GM19468 (cell line): ENCODE results near the gene ACTN4.

Experiments
- ATAC-seq: cut with Tn5 transposase; IDR thresholded peaks from one replicate; pipeline ENCODE4 v1.9.1; 2021; ENCODE audit warnings: mild to moderate bottlenecking, moderate library complexity, moderate number of reproducible peaks; ENCODE audit not compliant: unreplicated experiment; ENCODE audit errors: extremely low read depth

ACTN4 gene

DNA sequence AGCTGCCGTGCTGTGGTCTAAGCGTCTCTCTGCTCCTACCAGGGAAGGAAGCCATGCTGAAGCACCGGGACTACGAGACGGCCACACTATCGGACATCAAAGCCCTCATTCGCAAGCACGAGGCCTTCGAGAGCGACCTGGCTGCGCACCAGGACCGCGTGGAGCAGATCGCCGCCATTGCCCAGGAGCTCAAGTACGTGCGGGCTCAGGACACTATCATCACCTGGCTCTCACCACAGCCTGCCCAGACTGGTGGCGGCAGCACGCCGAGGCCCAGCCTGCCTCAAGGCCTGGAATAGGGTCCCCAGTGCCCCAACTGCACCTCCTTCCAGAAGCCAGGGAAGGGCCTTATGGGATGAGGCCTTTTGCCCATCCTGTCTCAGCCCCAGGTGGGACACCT is 74.0 kb downstream of the ACTN4 start:
- ATAC-seq, result no peak

DNA sequence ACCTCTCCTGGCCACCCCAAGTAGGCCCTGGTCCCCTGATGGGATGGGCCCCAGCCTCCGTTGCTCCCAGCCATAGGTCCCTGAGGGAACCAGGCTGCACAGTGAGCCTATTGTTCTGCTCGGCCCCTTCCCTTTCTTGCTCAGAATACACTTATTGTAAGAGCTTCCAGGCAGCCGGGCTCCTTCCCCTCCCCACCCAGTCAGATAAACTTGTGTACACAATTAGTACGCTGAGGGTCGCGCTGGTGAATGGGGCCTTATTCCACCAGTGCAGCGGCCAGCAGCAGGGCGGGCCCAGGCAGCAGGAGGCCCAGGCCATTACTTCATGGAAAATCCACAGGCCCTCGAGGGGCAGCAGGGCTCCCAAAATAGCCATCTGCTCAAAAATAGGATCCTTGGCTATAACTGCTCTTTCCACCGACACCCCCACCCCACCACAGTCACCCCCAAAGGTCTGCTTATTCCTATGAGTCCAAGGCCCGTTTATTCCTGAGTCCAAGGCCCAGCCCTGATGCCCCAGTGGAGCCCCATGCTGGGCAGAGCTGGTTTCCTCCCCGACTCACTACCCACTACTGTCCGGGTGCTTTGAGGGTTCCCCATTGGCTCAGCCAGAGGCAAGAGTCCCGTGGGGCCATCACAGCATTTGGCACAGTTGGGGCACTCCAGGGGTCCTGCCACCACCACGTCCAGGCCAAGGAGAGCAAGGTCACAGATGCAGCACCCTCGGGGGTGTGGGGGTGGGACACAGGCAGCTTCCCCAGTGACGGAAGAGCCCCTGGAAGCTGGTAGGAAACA is 74.7 kb downstream of the ACTN4 start:
- no peak for ATAC-seq

DNA sequence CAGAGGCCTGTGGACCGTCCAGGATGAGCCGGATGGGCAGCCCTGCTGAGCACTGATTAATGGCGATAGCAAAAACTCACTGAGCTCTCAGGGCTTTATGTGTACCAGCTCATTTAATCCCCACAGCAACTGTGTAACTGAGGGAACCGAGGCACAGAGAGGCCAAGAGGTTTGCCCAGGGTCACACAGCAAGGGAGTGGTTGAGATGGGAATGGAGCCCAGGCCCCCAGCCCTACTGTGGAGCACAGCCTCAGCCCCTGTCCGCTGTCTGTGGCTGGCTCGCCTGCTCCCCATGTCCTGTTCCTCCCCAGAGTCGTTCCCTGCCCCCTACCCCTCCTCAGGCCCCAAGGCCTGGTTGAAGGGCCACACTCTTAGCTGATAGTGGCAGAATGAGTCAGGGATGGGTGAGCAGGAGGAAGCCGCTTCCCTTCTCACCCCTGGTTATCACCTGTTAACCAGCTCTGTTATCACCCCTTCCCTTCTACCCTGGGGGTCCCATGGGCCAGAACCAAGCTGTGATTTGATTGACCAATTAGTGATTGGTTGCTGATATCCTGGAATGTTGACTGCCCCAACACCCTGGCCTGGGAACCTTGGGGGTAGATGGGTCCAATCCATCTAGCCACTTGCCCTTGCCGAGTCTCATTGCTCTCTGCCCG is 75.6 kb downstream of the ACTN4 start:
- no peak for ATAC-seq

DNA sequence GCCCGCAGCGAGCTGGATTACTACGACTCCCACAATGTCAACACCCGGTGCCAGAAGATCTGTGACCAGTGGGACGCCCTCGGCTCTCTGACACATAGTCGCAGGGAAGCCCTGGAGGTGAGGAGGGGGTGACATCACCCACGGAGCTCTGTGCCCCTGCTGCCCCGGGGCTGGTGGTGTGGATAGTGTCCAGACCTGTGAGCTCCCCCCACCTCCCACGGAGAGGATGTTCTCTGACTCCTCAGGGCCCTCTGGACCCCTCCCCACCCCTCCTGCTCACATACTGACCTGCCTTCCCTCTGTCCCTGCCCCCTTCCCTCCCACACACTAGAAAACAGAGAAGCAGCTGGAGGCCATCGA is 76.1 kb downstream of the ACTN4 start:
- no peak for ATAC-seq

DNA sequence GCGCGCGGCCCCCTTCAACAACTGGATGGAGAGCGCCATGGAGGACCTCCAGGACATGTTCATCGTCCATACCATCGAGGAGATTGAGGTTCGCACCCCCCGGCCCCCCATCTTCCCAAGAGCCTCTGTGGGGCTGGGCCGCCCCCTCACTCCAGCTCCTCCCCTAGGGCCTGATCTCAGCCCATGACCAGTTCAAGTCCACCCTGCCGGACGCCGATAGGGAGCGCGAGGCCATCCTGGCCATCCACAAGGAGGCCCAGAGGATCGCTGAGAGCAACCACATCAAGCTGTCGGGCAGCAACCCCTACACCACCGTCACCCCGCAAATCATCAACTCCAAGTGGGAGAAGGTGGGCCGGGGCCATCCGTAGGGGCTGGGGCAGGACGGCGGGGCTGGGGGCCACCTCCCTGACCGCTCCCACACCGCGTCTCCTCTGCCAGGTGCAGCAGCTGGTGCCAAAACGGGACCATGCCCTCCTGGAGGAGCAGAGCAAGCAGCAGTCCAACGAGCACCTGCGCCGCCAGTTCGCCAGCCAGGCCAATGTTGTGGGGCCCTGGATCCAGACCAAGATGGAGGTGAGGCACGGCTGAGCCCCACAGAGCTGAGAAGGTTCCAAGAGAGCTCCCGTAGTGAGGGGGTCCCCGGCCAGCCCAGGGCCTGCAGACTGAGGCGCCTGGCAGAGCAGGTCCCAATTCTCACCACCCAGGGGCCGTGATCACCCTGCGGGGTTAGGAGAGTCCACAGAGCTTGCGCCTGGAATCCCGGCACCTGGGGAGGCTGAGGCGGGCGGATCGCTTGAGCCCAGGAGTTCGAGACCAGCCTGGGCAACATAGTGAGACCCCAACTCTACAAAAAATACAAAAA is 76.8 kb downstream of the ACTN4 start:
- ATAC-seq, result no peak

DNA sequence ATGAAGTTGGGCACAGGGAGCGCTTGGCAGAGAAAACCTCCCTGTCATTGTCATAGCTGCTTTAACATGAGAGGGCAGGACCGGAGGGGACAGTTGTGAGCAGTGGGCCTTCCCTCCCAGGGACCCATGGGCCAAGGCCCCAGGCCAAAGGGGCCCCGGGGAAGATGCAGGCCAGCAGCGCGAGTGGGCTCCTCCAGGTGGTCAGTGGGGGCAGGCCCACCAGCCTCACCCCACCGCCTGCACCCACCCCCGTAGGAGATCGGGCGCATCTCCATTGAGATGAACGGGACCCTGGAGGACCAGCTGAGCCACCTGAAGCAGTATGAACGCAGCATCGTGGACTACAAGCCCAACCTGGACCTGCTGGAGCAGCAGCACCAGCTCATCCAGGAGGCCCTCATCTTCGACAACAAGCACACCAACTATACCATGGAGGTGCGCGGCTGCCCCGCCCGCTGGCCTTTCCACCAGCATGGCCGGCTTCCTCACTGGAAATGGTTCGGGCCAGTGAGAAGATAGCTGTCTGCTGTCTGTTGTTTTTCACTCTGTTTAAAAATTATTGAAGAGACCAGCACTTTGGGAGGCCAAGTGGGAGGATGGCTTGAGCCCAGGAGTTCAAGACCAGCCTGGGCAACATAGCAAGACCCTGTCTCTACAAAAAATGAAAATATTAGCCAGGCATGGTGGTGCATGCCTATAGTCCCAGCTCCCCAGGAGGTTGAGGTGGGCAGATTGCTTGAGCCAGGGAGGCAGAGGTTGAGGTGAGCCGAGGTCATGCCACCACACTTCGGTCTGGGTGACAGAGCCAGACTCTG is 78.2 kb downstream of the ACTN4 start:
- ATAC-seq, result no peak

DNA sequence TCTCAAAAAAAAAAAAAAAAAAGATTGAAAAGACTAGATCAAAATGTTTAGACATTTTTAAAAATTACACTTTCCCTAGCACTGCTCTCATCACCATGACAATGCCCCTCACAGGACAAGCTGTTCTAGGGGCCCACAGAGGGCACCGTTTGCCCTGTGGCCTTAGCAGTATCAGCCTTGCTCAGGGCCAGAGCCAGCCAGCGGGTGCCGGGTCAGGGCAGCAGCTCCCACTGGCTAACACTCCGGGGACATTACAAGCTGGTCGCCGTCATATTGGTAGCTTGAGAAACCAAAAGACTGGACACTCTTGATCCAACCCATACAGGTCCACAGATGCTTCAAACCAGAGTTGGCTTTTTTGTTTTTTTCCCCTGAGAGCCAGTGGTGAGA is 78.8 kb downstream of the ACTN4 start:
- ATAC-seq, result no peak

DNA sequence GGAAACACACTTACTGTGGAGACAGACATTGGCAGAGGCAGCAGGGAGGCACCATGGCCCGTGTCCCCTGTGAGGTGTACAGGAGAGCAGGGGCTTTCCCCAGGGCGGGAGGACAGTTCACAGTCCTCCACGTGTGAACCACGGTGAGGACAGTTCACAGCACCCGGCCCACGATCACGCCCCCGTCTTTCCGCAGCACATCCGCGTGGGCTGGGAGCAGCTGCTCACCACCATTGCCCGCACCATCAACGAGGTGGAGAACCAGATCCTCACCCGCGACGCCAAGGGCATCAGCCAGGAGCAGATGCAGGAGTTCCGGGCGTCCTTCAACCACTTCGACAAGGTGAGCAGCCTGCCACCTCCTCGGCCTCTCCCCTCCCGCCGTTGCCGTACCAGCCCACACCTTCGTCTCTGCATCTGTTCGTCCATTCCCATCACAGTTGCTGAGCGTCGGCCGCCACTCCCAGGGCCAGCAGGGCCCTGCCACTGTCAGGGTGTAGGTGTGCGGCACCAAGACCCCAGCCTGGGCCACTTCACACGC is 79.4 kb downstream of the ACTN4 start:
- ATAC-seq, result no peak

DNA sequence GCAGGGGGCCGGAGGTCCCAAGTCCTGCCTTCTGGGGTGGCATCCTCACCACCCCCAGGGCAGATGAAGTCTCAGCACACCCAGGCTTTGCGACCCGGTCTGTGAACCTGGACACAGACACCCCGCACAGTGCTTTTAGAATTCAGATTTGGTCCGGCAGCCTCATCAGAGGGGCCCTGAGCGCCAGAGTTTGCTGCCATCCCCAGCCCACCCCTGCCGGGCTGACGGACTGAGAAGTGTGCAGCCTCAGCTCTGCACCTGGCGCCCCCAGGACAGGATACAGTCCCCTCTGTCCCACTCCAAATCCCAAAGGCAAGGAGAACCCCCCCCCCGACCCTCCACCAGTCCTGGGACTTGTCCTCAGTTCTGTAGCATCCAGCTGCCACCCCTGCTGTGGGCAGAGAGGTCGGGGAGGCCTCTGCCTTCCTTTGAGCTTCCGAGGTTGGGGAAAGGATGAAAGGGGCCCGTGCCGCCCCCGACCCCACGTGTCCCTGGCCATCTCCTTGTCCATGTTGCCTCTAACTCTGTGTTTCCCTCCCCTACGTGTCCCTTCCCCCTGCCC is 79.9 kb downstream of the ACTN4 start:
- ATAC-seq, result no peak

DNA sequence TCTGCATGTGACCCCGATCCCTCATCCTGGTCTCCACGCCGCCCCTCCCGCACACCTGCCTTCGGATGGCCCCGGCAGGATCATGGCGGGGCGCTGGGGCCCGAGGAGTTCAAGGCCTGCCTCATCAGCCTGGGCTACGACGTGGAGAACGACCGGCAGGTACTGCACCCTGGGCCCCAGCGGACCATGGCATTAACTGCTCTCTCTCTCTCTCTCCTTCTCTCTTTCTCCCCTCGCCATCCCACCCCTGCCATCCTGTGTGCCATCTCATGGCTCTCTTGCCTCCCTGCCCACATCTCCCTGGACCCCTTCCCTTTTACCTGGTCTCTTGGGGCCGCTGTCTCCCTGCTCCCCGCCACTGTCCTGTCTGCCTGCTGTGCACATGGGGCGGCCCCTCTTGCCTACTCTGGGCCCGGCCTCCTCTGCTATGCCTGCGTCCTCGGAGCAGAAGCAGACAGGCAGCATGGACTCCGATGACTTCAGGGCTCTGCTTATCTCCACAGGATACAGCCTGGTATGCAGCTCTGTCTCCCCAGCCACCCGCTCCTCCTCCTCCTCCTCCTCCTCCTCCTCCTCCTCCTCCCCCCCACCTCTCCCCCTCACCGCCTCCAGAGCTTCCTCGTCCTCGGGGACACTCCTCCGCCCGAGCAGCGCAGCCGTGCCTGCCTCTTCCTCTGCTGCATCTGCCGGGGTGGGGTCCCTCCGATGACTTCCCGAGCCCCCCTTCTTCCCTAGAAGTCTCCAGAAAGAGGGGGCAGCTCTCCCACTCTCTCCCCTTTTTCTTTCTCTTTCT is 80.6 kb downstream of the ACTN4 start:
- no peak for ATAC-seq

DNA sequence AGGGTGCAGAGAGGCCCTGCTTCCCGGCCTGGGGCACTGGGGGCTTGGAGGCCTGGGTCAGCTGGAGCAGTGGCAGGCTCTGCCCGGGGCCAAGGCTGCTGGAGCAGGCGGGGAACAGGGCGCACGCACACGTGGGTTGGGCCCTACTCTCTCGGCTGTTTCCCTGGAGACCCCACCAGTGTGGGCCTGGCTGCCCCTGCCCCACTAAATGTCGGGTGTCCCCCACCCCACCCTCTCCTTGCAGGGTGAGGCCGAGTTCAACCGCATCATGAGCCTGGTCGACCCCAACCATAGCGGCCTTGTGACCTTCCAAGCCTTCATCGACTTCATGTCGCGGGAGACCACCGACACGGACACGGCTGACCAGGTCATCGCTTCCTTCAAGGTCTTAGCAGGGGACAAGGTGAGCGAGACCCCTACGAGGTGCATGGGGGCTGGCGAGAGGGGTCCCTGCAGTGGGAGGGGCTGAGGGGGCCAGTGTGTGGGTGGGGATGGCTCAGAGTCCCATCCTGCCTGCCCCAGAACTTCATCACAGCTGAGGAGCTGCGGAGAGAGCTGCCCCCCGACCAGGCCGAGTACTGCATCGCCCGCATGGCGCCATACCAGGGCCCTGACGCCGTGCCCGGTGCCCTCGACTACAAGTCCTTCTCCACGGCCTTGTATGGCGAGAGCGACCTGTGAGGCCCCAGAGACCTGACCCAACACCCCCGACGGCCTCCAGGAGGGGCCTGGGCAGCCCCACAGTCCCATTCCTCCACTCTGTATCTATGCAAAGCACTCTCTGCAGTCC is 81.5 kb downstream of the ACTN4 start:
- ATAC-seq, result no peak

DNA sequence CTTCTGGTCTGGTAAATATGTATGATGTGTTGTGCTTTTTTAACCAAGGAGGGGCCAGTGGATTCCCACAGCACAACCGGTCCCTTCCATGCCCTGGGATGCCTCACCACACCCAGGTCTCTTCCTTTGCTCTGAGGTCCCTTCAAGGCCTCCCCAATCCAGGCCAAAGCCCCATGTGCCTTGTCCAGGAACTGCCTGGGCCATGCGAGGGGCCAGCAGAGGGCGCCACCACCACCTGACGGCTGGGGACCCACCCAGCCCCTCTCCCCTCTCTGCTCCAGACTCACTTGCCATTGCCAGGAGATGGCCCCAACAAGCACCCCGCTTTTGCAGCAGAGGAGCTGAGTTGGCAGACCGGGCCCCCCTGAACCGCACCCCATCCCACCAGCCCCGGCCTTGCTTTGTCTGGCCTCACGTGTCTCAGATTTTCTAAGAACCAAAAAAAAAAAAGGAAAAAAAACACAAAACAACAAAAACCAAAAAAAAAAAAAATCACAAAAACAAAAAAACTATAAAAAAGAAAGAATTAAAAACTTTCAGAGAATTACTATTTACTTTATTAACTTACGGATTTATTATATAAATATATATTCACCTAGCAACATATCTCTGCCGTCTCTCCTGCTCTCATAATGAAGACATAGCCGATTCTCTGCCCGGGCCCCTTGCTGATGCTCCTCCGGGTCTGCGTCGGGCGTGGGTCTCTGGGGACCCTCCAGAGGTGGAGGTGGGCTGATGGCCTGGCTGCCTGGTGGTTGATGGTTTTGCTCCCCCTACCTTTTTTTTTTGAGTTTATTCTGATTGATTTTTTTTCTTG is 82.4 kb downstream of the ACTN4 start:
- ATAC-seq, result no peak

DNA sequence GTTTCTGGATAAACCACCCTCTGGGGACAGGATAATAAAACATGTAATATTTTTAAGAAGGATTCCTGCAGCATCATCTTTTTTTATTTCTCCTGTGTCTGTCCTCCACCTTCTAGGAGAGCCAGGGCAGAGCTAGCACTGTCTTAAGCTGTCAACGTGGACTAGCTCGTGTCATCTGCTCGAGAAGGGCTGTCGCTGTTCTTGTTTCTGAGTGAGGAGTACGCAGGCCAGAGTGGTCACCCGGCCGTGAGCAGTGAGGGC is 83.0 kb downstream of the ACTN4 start:
- ATAC-seq, result no peak

DNA sequence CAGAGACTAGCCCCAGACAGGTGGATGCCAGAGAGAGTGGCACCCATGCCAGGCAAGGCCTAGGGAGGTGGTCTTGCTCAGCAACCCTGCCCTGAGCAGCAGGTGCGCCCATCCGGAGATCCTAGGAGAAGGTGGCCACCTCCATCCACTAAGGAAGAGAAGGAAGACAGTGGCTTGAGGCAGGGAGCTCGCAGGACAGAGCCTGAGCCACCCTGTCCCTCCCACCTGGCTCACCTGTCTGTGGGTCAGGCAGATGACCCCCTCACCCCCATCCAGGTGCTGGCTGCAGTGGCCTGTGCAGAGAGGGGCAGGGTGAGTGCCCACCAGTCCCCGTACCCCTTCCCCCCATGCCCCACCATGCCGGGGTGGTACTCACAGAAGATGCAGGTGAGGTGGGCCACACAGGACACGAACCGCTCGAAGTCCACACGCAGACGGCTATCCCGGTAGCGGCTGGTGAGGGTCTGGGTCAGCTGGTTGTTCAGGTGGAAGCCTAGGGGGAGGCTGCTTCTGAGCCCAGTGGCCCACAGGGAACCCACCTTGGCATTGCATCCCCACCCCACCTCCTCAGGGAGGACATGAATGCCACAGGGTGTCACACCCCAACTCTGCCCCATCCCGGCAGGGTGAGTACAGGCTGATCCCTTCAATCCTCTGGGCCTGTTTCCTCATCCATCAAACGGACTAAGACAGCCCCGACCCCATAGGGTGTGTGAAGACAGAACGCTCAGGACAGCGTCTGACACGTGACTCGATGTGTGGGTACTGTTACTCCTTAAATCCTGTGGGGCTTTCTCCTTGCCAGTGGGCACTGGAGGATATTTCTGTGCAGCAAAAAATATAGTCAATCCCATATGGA is 83.5 kb downstream of the ACTN4 start:
- no peak for ATAC-seq

DNA sequence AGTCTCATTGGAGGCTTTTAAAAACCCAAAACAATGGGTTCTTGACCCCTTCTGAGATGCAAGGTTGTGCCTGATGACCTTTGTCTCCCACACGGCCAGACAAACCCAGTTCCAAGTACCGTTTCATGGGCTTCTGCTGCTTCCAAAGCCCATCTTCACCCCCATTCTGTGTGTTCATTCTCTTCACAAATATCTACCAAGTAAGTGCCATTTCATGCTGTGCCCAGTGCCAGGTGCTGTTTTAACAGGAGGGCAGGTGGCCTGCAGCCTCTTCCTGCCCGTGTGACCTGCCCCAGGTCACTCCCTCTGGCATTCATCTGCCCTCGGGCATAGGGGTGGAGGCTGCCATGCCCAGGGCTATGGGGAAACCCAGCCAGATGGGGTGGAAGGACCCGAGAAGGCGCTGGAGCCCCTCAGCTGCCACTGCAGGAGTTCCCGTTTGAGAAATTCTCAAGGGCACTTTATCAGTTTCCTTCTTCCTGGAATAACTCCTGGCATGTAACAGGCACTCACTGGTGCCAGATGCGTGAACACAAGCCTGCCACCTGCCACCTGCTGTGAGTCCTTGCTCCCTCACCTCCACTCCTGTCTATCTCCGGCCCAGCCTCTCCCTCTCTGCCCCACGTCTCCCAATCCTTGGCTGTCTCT is 84.3 kb downstream of the ACTN4 start:
- no peak for ATAC-seq

DNA sequence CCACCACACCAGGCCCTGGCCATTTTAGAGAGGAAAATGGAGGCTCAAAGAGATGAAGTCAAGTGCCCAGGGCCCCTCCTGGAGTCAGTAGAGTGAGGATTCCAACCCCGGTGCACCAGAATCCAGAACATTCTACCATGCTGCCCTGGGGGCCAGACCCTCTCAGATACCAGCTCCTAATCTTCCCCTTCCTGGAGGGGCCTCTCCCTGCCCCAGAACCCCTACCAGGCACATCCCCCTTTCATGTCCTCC is 85.7 kb downstream of the ACTN4 start:
- no peak for ATAC-seq
